ENCODE results near the gene SEC22C. TPM values are rescaled to one million over a fixed set of nuclear protein-coding genes. Genes with fewer than 3 reads are reported as not detected.

SEC22C gene
- total and polyA plus RNA-seq, 2 of the 4 experiments (the other 2 are of a cell fraction), result 24.0 to 43.9 TPM

DNA sequence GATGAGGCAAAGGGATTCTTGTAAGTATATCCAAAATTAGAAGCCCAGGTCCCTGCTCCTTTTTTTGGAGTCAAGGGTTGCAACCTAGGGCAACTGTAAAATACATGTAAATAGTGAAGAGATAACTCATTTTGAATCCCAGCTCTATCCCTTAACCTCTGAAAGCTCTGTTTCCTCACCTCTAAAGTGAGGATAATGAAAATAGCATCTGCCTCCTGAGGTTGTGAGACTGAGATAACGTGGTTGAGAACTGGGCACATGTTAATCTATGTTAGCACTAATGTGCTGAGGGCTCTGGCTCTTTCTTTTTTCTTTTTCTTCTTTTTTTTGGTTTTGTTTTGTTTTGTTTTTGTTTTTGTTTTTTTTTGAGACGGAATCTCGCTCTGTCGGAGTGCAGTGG lies 13.9 kb upstream of the SEC22C start:
- CTCF ChIA-PET, result interaction anchor here (0.7 kb wide), 1 partner anchor 32 kb away, joined by 5 read pairs; no protein-coding TSS in a partner anchor
- no TSS peak for BruUV-seq (replicated peaks)
- no peak overlapping the region for H2BK120ac ChIP-seq (ENCODE audit: low read depth, low read length)
- POLR2A ChIA-PET (ENCODE audit: unreplicated experiment), result no interaction called here
- whole genome bisulfite sequencing, 2 experiments (ENCODE audit: extremely low coverage in 2 of 2, insufficient read length in 1 of 2), result no CpG with 5 or more reads among the region's 4 CpGs
- peaks cover 3% of the 10 kb centered on the region; the same call in 1 of the 2 replicates for H4K20me1 ChIP-seq (ENCODE audit: insufficient read depth, low read length)
- no peak overlapping the region for H4K8ac ChIP-seq (ENCODE audit: low read depth in 2 of 2, low read length in 2 of 2)
- DNase-seq, result no peak
- H3K4me1 ChIP-seq (ENCODE audit: control insufficient read depth, insufficient read depth, low read length), result peaks cover 6% of the 10 kb centered on the region
- H4K91ac ChIP-seq (ENCODE audit: insufficient read depth, low read depth, low read length), result no peak overlapping the region
- H3K9me3 ChIP-seq (ENCODE audit: control insufficient read depth, insufficient read depth, low read length), result no peaks in the 10 kb centered on the region
- H2BK5ac ChIP-seq (ENCODE audit: low read depth, low read length, poor library complexity, severe bottlenecking), result no peak overlapping the region
- H3K23ac ChIP-seq (ENCODE audit: low read depth, low read length), result no peak overlapping the region
- no peak overlapping the region for H3K18ac ChIP-seq (ENCODE audit: low read depth, low read length)
- H3K56ac ChIP-seq (ENCODE audit: extremely low read depth, insufficient read depth, low read length), result no peak overlapping the region
- in situ Hi-C loops (cut with MboI; ENCODE audit: low sequenced_read_pairs), result no loop called here
- intact Hi-C loops (cut with micrococcal nuclease), result no loop called here
- H2AK5ac ChIP-seq (ENCODE audit: low read depth, low read length), result no peak overlapping the region
- H3K9ac ChIP-seq (ENCODE audit: low read depth, low read length), result no peak overlapping the region
- no peak for ATAC-seq (ENCODE audit: low read depth)
- peaks cover 4% of the 10 kb centered on the region for H3K9me1 ChIP-seq (ENCODE audit: insufficient read depth, low read length)
- H4K5ac ChIP-seq (ENCODE audit: low read depth, low read length), result no peak overlapping the region
- peaks cover 21 to 30% of the 10 kb centered on the region in 2 experiments for H3K79me1 ChIP-seq (ENCODE audit: low read depth in 1 of 2, low read length in 2 of 2)
- H3K27me3 ChIP-seq (ENCODE audit: control insufficient read depth, insufficient read depth, low read length), result no peaks in the 10 kb centered on the region
- no peak overlapping the region for H2AFZ ChIP-seq (replicated peaks; ENCODE audit: low read length, poor library complexity)
- dilution Hi-C loops (cut with HindIII; ENCODE audit: low sequenced_read_pairs, unreplicated experiment), result no loop called here
- H2BK20ac ChIP-seq (ENCODE audit: low read depth, low read length), result no peak overlapping the region
- no peak overlapping the region for H2BK15ac ChIP-seq (ENCODE audit: low read depth, low read length)
- no peak overlapping the region for H3K4me3 ChIP-seq (ENCODE audit: insufficient read depth, low read depth, low read length)
- no peak overlapping the region for H3K4me2 ChIP-seq (ENCODE audit: low read depth, low read length)
- H3K36me3 ChIP-seq (ENCODE audit: control insufficient read depth, insufficient read depth, low read length), result peaks cover 4% of the 10 kb centered on the region; the same call in 1 of the 2 replicates
- H3K4ac ChIP-seq (ENCODE audit: low read depth, low read length), result no peak overlapping the region
- no peak overlapping the region for H3K14ac ChIP-seq (replicated peaks; ENCODE audit: low read depth, low read length)
- H2AK9ac ChIP-seq (replicated peaks; ENCODE audit: low read depth, low read length, poor library complexity), result no peak overlapping the region
- no peak for TF ChIP-seq MXI1 (IDR thresholded peaks at IDR 0.05; ENCODE audit: borderline replicate concordance, low read depth, low read length)
- TF ChIP-seq RFX5 (IDR thresholded peaks at IDR 0.05; ENCODE audit: low read depth, low read length), result no peak
- TF ChIP-seq SMC3 (IDR thresholded peaks at IDR 0.05; ENCODE audit: low read depth, low read length), result no peak
- H3K27ac ChIP-seq (ENCODE audit: insufficient read depth, low read length), result no peak overlapping the region

Measured in IMR-90 (cell line).